GM12891 (cell line): ENCODE data around the gene SLC33A1.

Source experiments
- PAX5 ChIP-seq: IDR thresholded peaks from 2 replicates; pipeline ENCODE4 v1.6.1; 2011; ENCODE audit warnings: low read length, moderate library complexity, mild to moderate bottlenecking; ENCODE audit not compliant: insufficient read depth, severe bottlenecking
- POLR2AphosphoS5 ChIP-seq: IDR thresholded peaks from 2 replicates; pipeline ENCODE4 v1.6.1; 2011; ENCODE audit warnings: low read depth, low read length, control low read depth

- TF ChIP-seq POLR2AphosphoS5 (no peak), PAX5 (no peak)
Observed at GRCh38 chr3:155880286-155880685, 26.1 kb upstream of the SLC33A1 start.
